Muscle of leg (tissue), 11 donors: ENCODE data around the gene CHMP6. TPM values are rescaled to one million over a fixed set of nuclear protein-coding genes. Genes with fewer than 3 reads are reported as not detected.

ENCODE experiments used
- DNase-seq: peaks from one replicate; pipeline ENCODE4 v3.0.0; 2013
- H3K27ac ChIP-seq: one replicate; pipeline ENCODE4 v1.5.1; 2013; ENCODE audit warnings: mild to moderate bottlenecking, low read length, control low read depth
- H3K27me3 ChIP-seq: one replicate; pipeline ENCODE4 v1.6.1; 2013; ENCODE audit warnings: low read length; ENCODE audit not compliant: control insufficient read depth, insufficient read depth
- H3K36me3 ChIP-seq: one replicate; pipeline ENCODE4 v1.6.1; 2013; ENCODE audit warnings: low read length; ENCODE audit not compliant: control insufficient read depth, insufficient read depth
- H3K4me1 ChIP-seq: one replicate; pipeline ENCODE4 v1.6.1; 2013; ENCODE audit warnings: low read length; ENCODE audit not compliant: control insufficient read depth, insufficient read depth
- H3K4me3 ChIP-seq: one replicate; pipeline ENCODE4 v1.5.1; 2013; ENCODE audit warnings: low read length, control low read depth
- H3K9me3 ChIP-seq: replicated peaks from 2 replicates; pipeline ENCODE4 v1.6.1; 2013; ENCODE audit warnings: low read depth, low read length; ENCODE audit not compliant: control insufficient read depth
- WGBS: methylation state at CpG from one replicate; pipeline ENCODE4 v1.1.5; 2013; ENCODE audit warnings: missing lambda C conversion rate; ENCODE audit not compliant: insufficient coverage; 5-methylcytosine and 5-hydroxymethylcytosine counted together
- polyA plus RNA-seq, 8 donors: library from polyadenylated mRNA; unstranded; fragments of 120-200 nt; gene quantifications; one replicate each; pipeline versions ENCODE4 v1.2.1 to v1.2.3, GENCODE V29; 2013; ENCODE audit warnings: inconsistent platforms in 1 of 8, low replicate concordance in 1 of 8; ENCODE audit not compliant: insufficient read length in 8 of 8, insufficient read depth in 1 of 8
- total RNA-seq: library from RNA; stranded (reverse); fragments of 120-200 nt; gene quantifications from one replicate; pipeline ENCODE4 v1.2.4, GENCODE V29; 2013

CHMP6 gene
- total and polyA plus RNA-seq, 9 donors, result 7.8 to 32.1 (median 25.4) TPM

DNA sequence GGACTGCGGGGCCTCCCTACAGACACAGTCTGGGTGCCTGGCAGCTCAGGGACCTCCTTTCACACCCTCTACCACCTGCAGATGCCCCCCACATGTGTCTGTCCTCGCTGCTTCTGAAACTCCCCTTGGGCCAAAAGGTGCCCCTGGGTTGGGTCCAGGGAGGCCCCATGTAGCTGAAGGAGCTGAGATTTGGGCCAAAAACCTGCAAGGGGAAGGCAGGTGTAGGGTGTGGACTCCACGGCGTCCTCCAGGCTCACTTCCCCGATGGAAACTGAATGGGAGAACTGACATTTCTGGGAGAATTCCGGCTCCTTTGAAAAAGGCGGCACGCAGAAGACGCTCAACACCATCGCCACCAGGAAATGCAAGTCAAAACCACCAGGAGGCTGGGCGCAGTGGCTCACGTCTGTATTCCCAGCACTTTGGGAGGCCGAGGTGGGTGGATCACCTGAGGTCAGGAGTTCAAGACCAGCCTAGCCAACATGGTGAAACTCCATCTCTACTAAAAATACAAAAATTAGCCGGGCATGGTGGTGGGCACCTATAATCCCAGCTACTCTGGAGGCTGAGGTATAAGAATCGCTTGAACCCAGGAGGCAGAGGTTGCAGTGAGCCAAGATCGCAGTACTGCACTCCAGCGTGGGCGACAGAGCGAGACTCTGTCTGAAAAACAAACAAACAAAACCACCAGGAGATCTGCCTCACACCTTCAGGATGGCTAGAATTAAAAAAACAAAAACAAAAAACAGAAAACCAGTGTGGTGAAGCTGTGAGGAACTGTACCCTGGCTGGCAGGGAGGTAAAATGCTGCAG is 30.1 kb downstream of the CHMP6 start:
- Histone ChIP-seq H3K27ac (peak overlapping the region; percentile 89), H3K4me1 (peaks cover 80% of the 10 kb centered on the region), H3K9me3 (peaks cover 2% of the 10 kb centered on the region), H3K36me3 (no peaks in the 10 kb centered on the region), H3K27me3 (peaks cover 3% of the 10 kb centered on the region), H3K4me3 (no peak overlapping the region)
- 47% methylated on average over 6 of the region's 19 CpGs for WGBS
- DNase-seq, result no peak

DNA sequence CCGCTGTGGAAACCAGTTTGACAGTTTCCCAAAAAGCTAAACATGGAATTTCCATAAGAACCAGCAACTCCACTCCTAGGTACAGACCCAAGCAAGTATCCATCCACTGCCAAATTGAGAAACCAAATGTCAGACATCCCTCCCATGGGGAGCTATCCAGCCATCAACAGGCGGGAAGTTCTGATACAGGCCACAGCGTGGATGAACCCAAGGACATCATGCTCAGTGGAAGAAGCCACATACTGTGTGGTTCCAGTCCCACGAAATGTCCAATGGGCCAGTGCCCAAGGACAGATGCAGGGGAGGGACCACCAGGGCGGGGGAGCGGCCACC is 30.7 kb downstream of the CHMP6 start:
- 50% methylated on average over 2 of the region's 6 CpGs for WGBS
- peaks cover 85% of the 10 kb centered on the region for H3K4me1 ChIP-seq
- peak; percentile 85 for DNase-seq
- H3K4me3 ChIP-seq, result no peak overlapping the region
- H3K36me3 ChIP-seq, result no peaks in the 10 kb centered on the region
- H3K27ac ChIP-seq, result peak overlapping the region; percentile 29
- H3K9me3 ChIP-seq, result no peaks in the 10 kb centered on the region
- H3K27me3 ChIP-seq, result peaks cover 4% of the 10 kb centered on the region

DNA sequence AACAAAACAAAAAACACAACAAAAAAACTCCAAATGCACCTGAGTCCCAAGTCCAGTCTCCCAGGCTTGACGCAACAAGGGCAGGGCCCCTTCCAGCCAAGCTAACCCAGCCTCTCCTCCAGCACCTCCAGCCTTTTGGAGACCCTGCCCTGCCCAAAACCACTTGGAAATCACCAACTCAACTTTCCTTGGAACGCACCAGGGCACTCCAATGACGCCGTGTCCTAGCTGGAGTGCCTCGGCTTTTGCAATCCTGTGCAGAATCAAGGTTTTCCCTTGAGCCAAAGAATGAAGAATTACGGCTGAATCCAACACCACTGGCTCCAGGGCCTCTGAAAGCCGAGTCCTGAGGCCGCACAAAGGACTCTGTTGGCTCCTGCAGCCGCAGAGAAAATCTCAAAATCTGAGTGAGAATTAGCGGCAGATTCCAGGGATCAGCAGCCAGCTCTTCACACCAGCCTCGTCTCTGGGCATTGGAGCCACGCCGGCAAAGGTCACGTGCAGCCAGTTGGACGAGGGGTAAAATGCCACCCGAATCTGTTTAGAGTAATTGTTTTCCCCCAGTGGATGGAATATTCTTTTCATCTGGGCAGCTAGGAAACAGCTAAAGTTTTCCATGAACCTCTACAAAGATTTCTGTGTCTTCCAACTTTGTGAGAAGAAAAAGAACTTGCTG is 33.6 kb downstream of the CHMP6 start:
- WGBS, result 40% methylated on average over 10 of the region's 16 CpGs
- peak overlapping the region; percentile 36 for H3K27ac ChIP-seq
- H3K9me3 ChIP-seq, result no peaks in the 10 kb centered on the region
- H3K4me1 ChIP-seq, result peaks cover 69% of the 10 kb centered on the region
- no peaks in the 10 kb centered on the region for H3K36me3 ChIP-seq
- peaks cover 13% of the 10 kb centered on the region for H3K27me3 ChIP-seq
- no peak overlapping the region for H3K4me3 ChIP-seq
- peak; percentile 87 for DNase-seq

DNA sequence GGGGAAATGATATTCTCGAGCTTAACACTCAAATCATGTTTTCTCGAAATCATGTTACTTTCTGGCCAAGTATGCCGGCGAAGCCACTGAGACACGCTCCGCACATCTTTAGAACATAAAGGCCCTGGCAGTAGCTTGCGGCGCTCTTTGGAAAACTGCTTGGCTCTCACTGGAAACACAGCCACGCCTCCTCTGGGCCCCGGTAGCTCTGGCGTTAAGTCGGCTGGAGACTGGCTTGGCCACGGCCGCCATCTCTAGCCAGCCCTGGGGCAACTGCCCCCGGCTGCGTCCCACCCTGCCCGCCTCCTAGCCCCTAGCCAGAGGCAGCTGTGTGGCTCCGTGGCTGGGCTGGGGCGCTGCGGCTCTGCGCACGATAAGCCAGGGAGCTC is 34.1 kb downstream of the CHMP6 start:
- Histone ChIP-seq H3K9me3 (no peaks in the 10 kb centered on the region), H3K27ac (peak overlapping the region; percentile 36), H3K27me3 (peaks cover 13% of the 10 kb centered on the region), H3K4me1 (peaks cover 69% of the 10 kb centered on the region), H3K4me3 (no peak overlapping the region), H3K36me3 (no peaks in the 10 kb centered on the region)
- DNase-seq, result peak; percentile 94
- WGBS, result 20% methylated on average over 22 of the region's 22 CpGs

DNA sequence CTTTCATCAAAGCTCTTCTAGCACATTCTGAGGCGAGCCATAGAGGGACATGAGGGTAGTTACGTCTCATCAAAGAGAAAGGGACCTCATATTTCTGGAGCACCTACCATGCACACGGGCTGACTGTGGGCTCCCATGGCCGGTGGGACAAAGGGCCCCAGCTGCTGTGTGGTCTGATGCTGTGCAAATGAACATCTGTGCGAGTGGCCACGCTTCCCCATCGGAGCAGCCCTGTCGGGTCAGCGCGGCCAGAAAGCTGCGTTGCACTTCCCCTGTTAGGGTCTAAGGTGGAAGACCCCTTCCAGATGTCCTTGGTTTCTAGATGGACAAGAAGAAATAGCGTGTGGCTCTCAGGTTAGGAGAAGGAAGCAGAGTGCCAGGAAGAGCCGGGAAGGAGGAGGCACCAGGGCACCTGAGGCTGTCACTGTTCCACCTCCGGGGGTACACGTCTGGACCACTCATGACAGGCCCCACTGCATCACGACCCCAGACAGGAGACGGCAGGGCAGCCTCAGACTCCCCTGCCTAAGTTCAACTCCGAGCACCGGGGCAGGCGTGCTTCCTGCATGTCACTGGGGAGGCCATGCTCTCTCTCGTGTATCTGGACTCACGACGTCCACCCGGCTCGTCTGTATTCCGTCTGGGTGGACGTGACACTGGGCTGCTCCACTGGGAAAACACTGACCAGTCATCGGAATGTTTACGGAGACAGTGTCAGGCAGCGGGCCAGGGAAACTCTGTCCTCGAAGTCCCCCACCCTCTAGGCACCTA is 34.8 kb downstream of the CHMP6 start:
- H3K27ac ChIP-seq, result peak overlapping the region; percentile 36

GRCh38 chr17:81027038-81027437 is 35.4 kb downstream of the CHMP6 start:
- Histone ChIP-seq H3K4me3 (no peak overlapping the region), H3K4me1 (peaks cover 69% of the 10 kb centered on the region), H3K27me3 (peaks cover 13% of the 10 kb centered on the region), H3K27ac (no peak overlapping the region), H3K9me3 (no peaks in the 10 kb centered on the region), H3K36me3 (peaks cover 5% of the 10 kb centered on the region)
- WGBS, result 47% methylated on average over 13 of the region's 15 CpGs
- no peak for DNase-seq

More for the DNA sequence above, 34.8 kb downstream of the CHMP6 start:
- peaks cover 13% of the 10 kb centered on the region for H3K27me3 ChIP-seq
- WGBS, result 60% methylated on average over 26 of the region's 31 CpGs
- no peaks in the 10 kb centered on the region for H3K36me3 ChIP-seq
- H3K4me1 ChIP-seq, result peaks cover 69% of the 10 kb centered on the region
- H3K9me3 ChIP-seq, result no peaks in the 10 kb centered on the region
- H3K4me3 ChIP-seq, result no peak overlapping the region
- no peak for DNase-seq

GRCh38 chr17:81027591-81028505 is 36.2 kb downstream of the CHMP6 start:
- no peak overlapping the region for H3K27ac ChIP-seq
- no peak overlapping the region for H3K4me3 ChIP-seq
- H3K36me3 ChIP-seq, result peaks cover 12% of the 10 kb centered on the region
- H3K9me3 ChIP-seq, result no peaks in the 10 kb centered on the region
- DNase-seq, result no peak
- H3K27me3 ChIP-seq, result peaks cover 13% of the 10 kb centered on the region
- H3K4me1 ChIP-seq, result peaks cover 73% of the 10 kb centered on the region
- 65% methylated on average over 19 of the region's 37 CpGs for WGBS

DNA sequence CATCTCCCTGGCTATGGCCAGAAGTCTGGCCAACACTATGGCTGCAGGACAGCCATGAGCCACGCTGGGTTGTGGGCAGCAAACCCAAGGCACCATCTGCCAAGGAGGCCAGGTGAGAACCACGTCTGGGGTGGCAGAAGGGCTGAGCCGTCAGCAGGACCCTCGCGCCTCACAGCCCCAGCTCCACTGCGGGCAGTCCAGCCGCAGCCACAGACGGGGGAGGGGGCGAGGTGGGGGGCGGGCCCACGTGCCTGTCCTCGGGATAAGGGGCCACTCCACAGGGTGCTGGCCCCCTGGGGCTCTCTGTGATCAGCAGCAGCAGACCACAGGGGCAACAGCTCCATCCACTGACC is 36.8 kb downstream of the CHMP6 start:
- H3K36me3 ChIP-seq, result peaks cover 13% of the 10 kb centered on the region
- WGBS, result 24% methylated on average over 11 of the region's 12 CpGs

DNA sequence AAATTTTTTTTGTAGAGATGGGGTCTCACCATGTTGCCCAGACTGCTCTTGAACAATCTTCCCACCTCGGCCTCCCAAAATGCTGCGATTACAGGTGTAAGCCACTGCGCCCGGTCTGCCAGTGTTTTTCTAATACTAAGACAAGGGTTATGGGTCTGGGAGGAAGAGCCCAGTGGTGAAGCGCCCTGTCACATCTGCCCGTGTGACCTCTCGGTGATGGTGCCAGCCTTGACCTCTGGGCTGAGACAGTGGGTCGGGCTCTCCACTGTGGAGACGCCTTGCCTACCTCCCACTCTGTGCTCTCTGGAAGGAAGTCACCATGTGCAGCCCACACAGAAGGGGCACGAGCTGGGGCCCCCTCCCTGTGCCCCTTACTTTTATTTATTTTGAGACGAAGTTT is 38.2 kb downstream of the CHMP6 start:
- Histone ChIP-seq H3K4me3 (no peak overlapping the region), H3K36me3 (peaks cover 13% of the 10 kb centered on the region), H3K27me3 (peaks cover 12% of the 10 kb centered on the region), H3K9me3 (no peaks in the 10 kb centered on the region), H3K4me1 (peaks cover 75% of the 10 kb centered on the region), H3K27ac (no peak overlapping the region)
- WGBS, result 89% methylated on average over 9 of the region's 11 CpGs
- DNase-seq, result no peak

More for the DNA sequence above, 36.8 kb downstream of the CHMP6 start:
- Histone ChIP-seq H3K4me1 (peaks cover 78% of the 10 kb centered on the region), H3K27ac (no peak overlapping the region), H3K27me3 (peaks cover 13% of the 10 kb centered on the region), H3K9me3 (no peaks in the 10 kb centered on the region), H3K4me3 (no peak overlapping the region)
- DNase-seq, result no peak
